CD4-positive, alpha-beta T cell treated with Interleukin-21 for 1 hour (primary cell): ENCODE data around the gene MGLL.
A peak's percentile ranks its signal among the peaks of the same experiment; 100 is the strongest.

Experiments
- DNase-seq: peaks from one replicate; pipeline ENCODE4 v3.0.0-alpha.2; 2020

MGLL gene

DNA sequence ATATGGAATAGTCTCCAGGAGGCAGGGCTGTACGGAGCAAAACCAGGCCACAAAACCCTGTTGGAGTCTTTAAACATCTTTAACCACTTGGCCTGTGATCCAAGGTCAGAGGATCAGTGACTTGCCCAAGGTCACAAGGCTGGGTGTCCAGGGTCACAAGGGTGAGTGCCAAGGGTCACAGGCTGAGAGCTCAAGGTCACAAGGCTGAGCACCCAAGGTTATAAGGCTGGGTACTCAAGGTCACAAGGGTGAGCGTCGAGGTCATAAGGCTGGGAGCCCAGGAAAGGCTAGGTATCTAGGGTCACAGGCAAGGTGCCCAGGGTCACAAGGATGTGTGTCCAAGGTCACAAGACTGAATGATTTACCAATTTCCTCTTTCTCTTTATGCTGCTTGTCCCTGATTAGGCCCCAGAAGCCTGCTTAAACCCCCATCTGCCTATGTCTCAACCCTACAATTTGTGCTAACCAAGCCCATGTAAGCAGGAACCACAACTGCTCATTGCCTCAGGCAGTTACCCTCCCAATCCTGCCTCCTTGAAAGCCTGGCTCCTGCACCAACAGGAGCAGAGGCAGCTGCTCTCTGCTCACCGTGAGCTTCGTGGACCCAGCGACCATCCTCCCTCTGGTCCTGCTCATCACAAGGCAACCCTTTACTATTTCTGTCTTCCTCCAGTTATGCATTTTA lies 51.5 kb downstream of the MGLL start:
- no peak for DNase-seq

GRCh38 chr3:127769284-127770081 lies 52.8 kb downstream of the MGLL start:
- no peak for DNase-seq

GRCh38 chr3:127768346-127769008 lies 53.8 kb downstream of the MGLL start:
- DNase-seq: no peak

GRCh38 chr3:127767126-127767525 lies 55.2 kb downstream of the MGLL start:
- no peak for DNase-seq

DNA sequence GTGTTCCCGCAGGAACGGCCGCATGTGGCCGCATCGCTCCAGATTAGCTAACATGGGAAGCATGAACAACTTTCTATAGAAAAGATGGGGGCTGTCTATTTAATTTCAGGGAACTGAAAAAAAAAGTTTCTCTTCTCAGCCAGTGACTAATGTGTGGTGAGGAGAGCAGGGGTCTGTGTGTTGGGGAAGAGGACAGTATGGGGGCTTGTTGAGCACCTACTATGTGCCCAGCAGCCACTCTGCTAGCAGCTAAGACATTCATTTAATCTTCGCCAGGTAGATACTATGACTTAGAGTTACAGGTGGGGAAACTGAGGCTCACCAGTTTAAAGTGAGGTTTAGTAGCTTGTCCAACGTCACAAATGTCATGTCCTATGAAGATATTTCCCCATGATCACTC lies 56.6 kb downstream of the MGLL start:
- DNase-seq: no peak

DNA sequence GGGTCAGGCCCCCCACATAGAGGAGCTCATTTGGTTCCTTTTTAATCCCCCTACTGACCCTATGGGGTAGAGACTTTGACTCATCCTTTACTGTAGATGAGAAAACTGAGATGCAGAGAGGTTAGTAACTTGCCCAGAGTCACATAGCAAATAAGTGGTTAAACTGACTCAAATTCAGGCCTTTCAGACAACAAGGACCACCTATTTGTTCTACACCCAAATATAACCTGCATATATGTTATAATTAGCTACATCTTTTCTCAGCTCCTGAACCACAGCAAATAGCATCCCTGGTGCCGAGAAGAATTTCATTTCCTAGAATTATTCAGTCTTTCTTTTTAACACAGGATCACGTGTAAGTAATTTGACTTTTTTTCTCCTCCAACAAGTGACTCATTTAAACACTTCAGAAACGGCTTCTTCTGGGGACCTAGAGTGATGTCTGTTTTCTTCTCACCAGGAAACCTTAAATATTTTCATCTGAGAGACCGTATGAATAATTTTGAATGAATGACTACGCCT lies 57.4 kb downstream of the MGLL start:
- DNase-seq: no peak

DNA sequence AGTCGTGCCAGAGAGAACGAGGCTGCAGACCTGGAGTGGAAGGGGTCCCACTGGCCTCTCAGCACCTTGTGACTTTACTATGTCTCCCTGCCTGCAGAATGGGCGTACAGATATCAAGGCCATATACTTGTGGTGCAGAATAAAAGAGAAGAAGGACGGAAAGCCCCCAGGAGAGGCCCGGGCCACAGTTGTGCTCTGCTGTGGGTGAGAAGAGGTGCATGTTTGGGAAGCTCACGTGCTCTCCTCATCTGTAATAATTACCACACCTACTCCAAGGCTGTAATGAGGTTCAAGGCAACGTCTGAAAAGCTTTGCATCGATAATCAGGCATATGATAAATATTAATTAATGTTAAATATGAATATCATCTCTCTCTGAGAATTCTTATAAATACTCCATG lies 58.0 kb downstream of the MGLL start:
- DNase-seq: no peak

- no peak for DNase-seq
Measured at GRCh38 chr3:127763816-127764215, 58.5 kb downstream of the MGLL start.

GRCh38 chr3:127763337-127763736 lies 59.0 kb downstream of the MGLL start:
- no peak for DNase-seq

DNA sequence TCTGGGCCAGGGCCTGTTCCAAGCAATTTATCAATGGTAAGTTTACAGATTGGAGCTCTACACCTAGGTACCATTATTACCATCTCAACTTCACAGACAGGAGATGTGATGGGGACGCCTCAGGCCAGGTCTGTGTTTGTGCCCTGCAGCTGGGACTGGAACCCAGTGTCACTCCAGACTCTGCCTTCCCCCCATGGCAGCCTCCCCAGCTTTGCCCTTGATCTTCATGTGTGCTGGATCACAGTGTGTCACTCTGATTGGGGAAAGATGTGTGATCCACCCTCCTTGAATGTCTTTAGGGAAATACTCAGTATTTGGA lies 59.6 kb downstream of the MGLL start:
- no peak for DNase-seq

GRCh38 chr3:127762077-127762786 lies 60.1 kb downstream of the MGLL start:
- no peak for DNase-seq

DNA sequence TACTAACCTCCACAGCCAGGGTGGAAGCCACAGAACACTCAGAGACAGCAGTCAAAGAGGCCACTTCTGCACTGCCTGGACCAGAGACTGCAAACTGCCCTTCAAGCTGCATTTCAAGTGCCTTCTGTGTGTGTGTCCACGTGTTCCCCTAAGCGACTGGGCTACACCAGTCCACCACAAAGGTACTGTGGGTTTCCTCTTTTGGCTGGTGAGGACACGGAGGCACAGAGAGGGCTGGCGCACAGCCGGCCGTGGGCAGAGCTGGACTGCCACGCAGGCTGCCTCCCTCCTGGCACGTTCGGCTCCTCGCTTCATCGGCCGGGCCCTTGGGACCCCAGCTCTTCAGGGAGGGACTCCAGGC lies 60.9 kb downstream of the MGLL start:
- no peak for DNase-seq

- no peak for DNase-seq
Measured at GRCh38 chr3:127760791-127761440, 61.4 kb downstream of the MGLL start.

GRCh38 chr3:127760361-127760760 lies 62.0 kb downstream of the MGLL start:
- DNase-seq: no peak

DNA sequence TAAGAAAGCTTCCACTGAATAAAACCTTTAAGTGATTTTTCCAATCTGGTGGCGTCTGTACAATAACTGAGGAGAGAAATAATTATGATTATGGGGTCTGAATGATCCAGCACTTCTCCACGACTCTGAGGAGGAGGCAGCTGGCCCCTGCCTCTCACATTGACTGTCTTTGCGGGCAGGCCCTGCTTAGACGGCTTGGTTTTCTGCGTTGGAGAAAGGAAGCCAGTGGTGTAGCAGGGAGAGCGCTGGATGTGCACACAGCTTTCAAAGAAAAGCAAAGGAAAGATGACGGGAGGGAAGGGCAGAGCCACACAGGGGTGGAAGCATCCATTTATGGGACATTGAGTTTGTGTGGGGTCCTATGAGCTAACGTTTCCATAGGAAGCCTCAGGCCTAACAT lies 62.5 kb downstream of the MGLL start:
- DNase-seq: no peak

DNA sequence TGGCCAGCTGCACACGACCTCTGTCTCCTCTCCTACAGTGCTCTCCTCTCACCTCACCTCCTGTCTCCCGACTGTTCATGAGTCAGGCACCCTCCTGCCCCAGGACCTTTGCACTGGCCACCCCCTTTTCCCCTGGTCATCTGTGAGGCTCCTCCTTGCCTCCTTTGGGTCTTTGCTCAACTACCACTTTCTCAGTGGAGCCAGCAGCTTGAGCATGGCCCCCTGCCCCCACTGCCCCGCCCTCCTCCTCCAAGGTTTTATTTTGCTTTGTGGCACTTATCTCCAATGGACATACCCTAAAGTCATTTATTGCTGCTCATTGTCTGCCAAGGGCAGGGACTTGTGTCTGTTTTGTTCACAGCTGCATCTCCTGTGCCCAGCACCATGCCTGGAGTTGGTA lies 64.3 kb downstream of the MGLL start:
- DNase-seq: no peak

GRCh38 chr3:127755305-127755681 lies 67.0 kb downstream of the MGLL start:
- DNase-seq: no peak

- peak; percentile 22 for DNase-seq
Measured at GRCh38 chr3:127754411-127755304, 67.7 kb downstream of the MGLL start.

GRCh38 chr3:127753898-127754410 lies 68.4 kb downstream of the MGLL start:
- peak; percentile 31 for DNase-seq

DNA sequence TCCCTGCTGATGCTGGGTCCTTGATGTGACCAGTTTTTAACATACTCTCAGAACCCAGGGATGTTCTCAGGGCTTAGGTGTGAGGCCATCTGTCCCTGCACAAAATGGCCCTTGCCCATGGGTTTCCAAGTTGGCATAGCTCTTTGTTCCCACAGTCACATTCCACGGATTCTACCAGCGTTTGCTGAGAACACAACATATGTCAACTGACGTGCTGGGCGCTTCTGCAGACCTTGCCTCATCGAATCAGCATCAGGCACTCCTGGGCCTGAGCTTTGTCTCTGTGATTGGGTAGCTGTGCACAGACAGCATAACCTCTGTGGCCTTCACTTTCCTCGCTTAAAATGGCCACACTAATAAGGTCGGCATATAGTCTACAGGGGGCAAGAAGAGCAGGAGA lies 69.0 kb downstream of the MGLL start:
- DNase-seq: no peak

- DNase-seq: no peak
Measured at GRCh38 chr3:127751782-127752181, 70.5 kb downstream of the MGLL start.
